ENCODE results near the gene MED29. TPM values are rescaled to one million over a fixed set of nuclear protein-coding genes. Genes with fewer than 3 reads are reported as not detected.

Gene MED29
- total RNA-seq, 1 donor from 2014 or later = 32.4 TPM

- Mint-ChIP-seq H3K27ac (ENCODE audit: unreplicated experiment) (peak overlapping the region; percentile 92), H3K27me3 (ENCODE audit: unreplicated experiment) (peaks cover 25% of the 10 kb centered on the region), H3K36me3 (ENCODE audit: low read depth, unreplicated experiment) (peaks cover 8% of the 10 kb centered on the region), H3K4me3 (ENCODE audit: unreplicated experiment) (peak overlapping the region; percentile 83), H3K9me3 (ENCODE audit: unreplicated experiment) (no peaks in the 10 kb centered on the region), H3K4me1 (ENCODE audit: unreplicated experiment) (peaks cover 26% of the 10 kb centered on the region)
- no peak for TF ChIP-seq CTCF (IDR thresholded peaks at IDR 0.05; ENCODE audit: unreplicated experiment)
- DNase-seq (ENCODE audit: low spot score) = no peak
These were observed 10.6 kb downstream of the MED29 start for GRCh38 chr19:39401549-39402345.

- Mint-ChIP-seq H3K36me3 (ENCODE audit: low read depth, unreplicated experiment) (peaks cover 8% of the 10 kb centered on the region), H3K27ac (ENCODE audit: unreplicated experiment) (peak overlapping the region; percentile 97), H3K4me3 (ENCODE audit: unreplicated experiment) (peak overlapping the region; percentile 83), H3K4me1 (ENCODE audit: unreplicated experiment) (peaks cover 26% of the 10 kb centered on the region), H3K27me3 (ENCODE audit: unreplicated experiment) (peaks cover 25% of the 10 kb centered on the region), H3K9me3 (ENCODE audit: unreplicated experiment) (no peaks in the 10 kb centered on the region)
- peak; percentile 81 for DNase-seq (ENCODE audit: low spot score)
- no peak for TF ChIP-seq CTCF (IDR thresholded peaks at IDR 0.05; ENCODE audit: unreplicated experiment)
These were observed 11.4 kb downstream of the MED29 start for GRCh38 chr19:39402346-39403300.

- peak overlapping the region; percentile 96 for H3K27ac Mint-ChIP-seq (ENCODE audit: unreplicated experiment)
- TF ChIP-seq CTCF (IDR thresholded peaks at IDR 0.05; ENCODE audit: unreplicated experiment) = no peak
- H3K9me3 Mint-ChIP-seq (ENCODE audit: unreplicated experiment) = no peaks in the 10 kb centered on the region
- DNase-seq (ENCODE audit: low spot score) = peak; percentile 85
- H3K4me3 Mint-ChIP-seq (ENCODE audit: unreplicated experiment) = peak overlapping the region; percentile 89
- peaks cover 24% of the 10 kb centered on the region for H3K4me1 Mint-ChIP-seq (ENCODE audit: unreplicated experiment)
- peaks cover 3% of the 10 kb centered on the region for H3K36me3 Mint-ChIP-seq (ENCODE audit: low read depth, unreplicated experiment)
- H3K27me3 Mint-ChIP-seq (ENCODE audit: unreplicated experiment) = peaks cover 29% of the 10 kb centered on the region
These were observed 12.4 kb downstream of the MED29 start for GRCh38 chr19:39403331-39404312.

- Mint-ChIP-seq H3K36me3 (ENCODE audit: low read depth, unreplicated experiment) (peaks cover 3% of the 10 kb centered on the region), H3K9me3 (ENCODE audit: unreplicated experiment) (no peaks in the 10 kb centered on the region), H3K27me3 (ENCODE audit: unreplicated experiment) (peaks cover 32% of the 10 kb centered on the region), H3K4me3 (ENCODE audit: unreplicated experiment) (no peak overlapping the region), H3K27ac (ENCODE audit: unreplicated experiment) (peak overlapping the region; percentile 89), H3K4me1 (ENCODE audit: unreplicated experiment) (peaks cover 29% of the 10 kb centered on the region)
- no peak for DNase-seq (ENCODE audit: low spot score)
- TF ChIP-seq CTCF (IDR thresholded peaks at IDR 0.05; ENCODE audit: unreplicated experiment) = no peak
These were observed 14.2 kb downstream of the MED29 start for GRCh38 chr19:39405261-39405957.

Data from endothelial cell (in vitro differentiated cells).